GM18508 (cell line): ENCODE results near the gene PLXNA2.

Source experiments
- ATAC-seq: cut with Tn5 transposase; IDR thresholded peaks from one replicate; pipeline ENCODE4 v1.9.1; 2021; ENCODE audit warnings: moderate number of reproducible peaks; ENCODE audit not compliant: insufficient read depth, unreplicated experiment

The PLXNA2 gene

DNA sequence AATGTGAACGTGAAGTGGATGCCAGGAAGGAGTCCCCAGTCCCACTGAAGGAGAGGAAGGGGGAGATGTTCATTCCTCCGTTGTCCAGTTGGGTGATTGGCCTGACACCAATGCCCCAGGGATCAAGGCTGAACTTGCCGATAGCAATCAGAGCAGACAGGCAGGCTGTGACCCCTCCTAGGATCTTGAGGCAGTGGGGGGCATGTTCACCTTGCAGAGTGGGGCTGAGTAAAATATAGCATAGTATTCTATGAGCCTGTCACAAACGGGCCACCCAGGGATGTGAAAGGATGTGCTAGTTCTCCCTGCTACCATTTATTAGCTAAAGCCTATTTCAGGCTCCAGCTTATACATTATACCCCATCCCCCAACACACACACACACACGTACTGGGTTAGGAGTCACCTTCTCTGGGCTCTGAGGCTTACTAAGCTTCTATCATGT lies 252.6 kb downstream of the PLXNA2 start:
- ATAC-seq: no peak

DNA sequence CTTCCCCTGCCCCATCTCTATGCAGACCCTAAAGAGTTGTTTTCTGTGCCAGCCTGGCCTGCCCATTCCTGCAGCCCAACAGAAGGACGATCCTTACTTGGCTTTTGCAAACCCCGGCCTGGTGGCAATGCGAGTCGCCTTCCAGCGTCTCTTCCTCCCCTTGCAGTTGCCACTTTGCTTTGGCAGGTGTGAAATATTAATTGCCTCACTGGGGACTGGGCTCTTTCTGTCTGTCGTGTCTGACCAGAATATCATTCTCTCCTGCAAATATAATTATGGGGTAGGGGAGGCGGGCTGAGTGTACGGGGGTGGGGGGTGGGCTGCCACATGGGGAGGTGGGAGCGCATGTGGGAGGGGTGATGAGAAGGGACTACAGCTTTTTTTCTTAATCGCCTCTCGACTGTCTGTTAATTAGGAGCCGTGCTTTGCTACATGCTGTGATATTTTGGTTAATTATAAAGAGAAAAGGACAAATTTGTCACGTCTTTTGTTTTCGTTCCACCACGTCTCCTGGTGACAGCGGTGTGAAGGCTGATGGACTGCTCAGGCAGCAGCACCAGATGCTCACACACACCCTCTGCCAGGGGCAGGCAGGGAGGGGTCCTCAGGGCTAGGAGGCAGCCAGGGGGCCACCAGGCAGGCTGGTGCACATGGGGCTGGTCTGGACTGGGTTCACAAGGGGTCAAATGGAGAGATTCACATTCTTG lies 253.2 kb downstream of the PLXNA2 start:
- no peak for ATAC-seq

DNA sequence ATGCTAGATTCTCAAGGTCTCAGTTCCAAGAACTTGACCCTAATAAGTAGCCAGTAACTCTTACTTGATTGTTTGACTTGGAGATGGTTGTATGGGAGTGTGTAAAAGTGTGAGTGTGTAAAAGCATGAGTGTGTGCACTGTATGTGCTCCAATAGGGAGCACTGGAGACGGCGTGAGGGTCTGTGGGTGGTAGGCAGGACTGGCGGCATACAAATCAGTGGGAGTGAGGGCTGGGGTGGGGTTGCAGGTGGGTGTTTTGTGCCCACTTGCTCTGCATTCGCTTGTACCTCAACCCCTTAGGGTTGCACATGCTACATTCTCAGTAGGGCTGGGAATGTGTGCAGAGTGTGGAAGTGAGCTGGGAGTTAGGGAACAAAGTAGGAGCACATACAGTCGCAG lies 253.7 kb downstream of the PLXNA2 start:
- ATAC-seq: no peak

DNA sequence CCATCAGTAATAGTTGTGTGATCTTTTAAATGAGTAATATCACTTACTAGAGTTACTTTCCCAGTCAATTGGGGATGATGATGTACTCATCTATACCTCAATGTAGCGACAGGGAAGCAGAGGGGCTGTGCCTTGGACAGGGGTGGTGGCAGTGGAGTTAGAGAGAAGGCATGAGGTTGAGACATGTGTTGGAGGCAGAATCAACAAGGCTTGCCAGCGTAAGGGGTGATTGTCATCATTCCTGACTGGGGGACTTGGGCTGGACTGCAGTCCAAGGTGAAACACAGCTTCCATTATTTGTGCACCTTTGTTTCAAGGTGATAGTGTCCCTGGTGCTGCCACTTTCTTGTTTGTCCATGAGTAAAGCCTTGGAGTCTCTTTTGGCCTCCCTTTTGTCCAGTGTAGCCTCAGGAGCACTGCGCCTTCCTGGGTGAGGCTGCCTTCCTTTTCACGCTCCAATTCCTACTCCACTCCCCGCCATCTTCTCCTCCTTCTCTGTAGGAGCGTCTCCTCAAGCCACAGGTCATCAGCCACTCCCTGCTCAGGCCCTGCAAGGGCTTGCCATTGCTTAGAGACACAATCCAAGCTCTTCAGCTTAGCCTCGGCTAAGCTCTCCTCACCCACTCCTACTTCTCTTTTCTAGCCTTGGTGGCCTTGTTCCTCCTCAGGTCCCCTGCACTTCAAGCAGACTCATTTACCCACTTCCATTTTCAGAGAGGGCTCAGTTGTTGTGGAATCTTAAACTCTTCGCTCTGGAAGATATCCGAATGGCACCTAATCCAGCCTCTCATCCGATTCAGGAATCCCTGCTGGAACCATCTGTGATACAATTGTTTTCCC lies 255.6 kb downstream of the PLXNA2 start:
- no peak for ATAC-seq

DNA sequence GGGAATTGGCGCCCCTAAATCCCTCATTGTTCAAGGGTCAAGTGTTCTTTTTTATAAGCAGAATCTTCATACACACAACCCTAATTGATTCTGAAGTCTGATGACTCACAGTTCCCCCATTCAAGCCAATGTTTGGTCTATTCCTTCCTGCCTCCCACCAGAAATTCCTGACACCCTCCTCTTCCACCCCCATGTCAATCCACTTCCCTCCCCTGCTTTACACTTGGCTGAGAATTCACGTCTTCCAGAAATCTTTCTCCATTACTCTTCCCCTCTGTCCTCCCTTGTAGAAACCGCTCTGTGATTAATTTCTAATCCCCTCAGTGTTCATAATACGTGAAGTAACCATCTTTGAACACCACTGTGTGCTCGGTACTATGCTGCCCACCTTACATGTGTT lies 257.0 kb downstream of the PLXNA2 start:
- ATAC-seq: no peak

DNA sequence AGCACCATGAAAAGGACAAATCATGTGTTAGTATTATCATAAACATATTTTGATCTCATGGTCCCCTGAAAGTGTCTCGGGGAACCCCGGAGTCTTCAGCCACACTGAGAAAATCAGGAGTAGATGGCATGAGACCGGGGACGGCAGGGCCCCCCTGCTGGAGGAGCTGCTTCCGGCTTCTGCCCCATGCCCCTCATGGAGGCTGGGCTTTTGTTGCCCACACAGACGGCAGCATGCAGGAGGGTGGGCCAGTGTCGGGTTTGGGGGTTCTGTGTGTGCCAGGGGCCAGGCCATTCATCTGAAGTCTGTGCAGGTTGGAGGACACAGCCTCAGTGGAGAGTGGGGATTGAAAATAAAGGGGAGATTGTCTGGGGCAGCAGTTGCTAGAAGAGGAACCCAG lies 258.2 kb downstream of the PLXNA2 start:
- no peak for ATAC-seq

DNA sequence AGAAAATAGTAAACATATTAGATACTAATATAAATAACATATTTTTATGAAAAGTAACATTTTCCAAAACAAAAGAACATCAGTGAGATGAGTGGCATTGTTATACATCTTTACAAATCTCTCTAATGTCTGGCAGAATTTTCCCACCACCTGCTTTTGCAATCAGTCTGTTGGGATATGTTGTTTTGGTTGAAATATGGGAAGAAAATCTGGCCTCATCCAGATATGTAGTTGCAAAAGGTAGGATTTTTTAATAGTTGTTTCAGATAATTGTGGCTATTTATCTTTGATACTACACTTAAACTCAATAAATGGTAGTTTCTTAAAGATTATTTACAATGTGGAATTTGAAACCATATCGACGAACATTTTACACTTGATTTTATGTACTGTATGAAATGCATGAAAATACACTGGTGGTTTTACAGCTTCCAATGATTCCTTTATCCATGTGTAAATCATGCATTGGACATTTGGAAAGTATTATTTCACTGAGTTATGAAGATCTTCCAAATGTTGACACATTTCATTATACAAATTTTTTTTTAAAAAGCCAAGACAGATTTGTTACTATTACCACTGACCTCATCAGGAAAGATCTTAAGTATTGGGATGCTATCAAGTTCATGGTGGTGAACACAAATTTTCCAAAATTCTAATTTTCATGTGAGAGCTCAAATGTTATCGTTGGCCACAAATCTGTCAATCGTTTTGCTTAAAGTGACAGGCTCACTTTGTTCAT lies 259.2 kb downstream of the PLXNA2 start:
- no peak for ATAC-seq

DNA sequence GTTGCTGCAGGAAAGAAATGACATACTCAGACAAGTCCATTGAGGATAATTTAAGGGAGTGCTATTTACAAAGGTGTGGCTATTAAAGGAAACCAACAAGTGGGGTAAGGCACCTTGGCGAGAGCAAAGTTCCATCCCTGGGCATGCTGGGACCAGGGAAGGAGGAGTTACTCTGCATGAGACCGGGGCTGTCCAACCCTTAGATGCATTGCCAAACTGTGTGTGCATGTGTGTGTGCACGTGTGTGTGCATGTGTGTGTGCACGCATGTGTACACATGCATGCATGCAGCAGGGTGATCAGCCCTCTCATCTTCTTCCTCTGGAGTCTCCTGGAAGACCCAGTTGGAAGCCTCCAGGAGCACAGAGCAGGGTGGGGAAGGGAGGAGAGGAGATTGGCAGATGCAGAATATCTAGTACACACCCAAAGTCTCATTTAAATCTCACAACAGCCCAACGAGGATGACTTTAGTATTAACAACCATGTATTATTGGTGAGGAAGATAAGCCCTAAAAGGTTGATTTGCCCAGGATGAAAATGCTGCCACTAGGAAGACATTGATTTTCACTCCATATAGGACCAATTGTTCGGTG lies 261.0 kb downstream of the PLXNA2 start:
- ATAC-seq: no peak

DNA sequence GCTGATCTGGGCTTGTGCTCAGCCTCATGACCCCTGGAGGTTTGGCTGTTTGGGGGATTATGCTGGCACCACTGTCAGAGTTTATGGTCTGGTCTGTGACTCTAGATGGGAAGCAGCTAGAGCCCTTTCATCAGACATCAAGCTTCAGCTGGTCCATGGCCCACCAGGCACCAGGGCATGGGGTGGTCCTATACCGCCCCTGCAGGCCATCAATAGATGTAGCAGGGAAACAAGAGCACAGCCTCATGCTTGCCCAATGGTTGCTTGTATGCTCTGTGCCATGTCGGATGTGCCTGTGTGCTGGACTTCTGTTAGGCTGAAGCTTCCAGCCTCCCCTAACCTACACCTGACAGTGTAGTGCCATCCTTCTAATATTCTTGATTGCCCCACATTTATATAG lies 262.2 kb downstream of the PLXNA2 start:
- ATAC-seq: no peak

DNA sequence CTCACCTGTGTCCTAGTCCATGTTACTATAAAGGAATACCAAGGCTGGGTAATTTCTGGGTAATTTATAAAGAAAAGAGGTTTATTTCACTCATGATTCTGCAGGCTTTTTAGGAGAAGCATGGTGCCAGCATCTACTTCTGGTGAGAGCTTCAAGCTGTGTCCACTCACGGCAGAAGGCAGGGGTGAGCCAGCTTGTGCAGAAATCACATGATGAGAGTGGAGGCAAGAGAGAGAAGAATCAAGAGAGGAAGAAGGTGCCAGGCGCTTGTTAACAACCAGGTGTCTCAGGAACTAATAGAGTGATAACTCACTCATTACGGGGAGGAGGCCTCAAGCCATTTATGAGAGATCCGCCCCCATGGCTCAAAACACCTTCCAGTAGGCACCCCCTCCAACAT lies 265.7 kb downstream of the PLXNA2 start:
- ATAC-seq: no peak

DNA sequence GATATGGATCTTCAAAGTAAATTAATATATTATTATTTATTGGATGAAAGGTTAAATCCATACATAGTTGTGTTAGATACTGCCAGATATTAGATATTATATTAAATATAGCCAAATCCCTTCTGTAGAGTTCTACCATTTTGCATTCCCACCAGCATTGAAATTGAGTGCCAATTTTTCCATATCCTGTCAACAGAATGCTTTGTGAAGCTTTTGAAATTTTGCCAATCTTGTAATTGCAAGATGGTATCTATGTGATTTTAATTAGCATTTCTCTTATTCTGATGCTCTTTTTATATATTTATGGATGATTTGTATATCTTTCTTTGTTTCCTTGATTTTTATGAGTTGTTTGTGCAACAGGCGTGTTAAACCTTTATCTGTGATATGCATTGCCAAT lies 266.3 kb downstream of the PLXNA2 start:
- no peak for ATAC-seq

DNA sequence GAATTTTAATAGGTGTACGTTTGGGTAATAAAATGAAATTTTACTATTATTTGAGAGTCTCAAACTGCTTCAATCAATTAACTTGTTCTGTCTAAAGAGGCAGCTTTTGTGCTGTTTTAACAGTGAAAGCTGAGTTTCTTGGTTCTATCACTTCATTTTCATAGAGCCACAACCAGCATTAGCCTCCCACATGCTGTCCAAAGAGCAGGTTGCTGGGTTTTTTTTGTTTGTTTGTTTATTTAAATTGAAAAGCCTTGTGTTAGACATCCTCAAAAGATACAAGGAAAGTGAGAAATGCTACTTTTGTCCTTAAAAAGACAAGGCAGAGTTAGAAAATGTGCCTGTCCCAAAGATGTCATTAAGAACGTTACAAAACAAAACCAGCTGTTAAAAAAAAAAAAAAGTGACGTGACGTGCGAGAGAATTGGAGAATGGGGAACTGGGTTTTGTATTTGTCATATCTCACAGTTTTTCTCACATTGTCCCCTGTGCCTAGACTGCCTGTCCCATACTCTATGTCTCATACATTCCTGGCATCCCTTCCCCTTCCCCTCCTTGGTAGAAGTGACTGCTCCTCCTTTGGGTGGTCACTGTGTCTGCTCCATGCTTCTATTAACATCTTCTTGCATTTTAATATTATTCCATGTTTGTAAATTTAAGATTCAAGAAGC lies 270.2 kb downstream of the PLXNA2 start:
- no peak for ATAC-seq

DNA sequence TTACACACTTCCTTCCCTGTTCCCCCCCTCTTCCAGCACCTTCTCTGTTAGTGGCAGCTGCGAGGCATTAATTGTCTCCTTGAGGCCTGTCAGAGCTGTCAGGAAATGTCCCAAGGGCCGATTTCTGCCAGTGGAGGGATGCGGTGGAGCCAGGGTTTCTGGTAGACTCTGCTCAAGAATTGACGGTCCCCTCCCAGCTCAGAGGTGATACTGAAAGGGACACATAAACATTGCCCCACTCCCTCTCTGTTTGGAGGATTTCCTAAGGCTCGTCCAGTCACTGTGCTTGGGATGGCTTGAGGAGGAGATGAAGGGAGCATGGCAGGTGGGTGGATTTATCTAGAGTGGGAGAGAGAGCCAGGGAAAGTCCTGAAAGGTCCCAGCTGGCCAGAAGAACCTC lies 271.8 kb downstream of the PLXNA2 start:
- ATAC-seq: no peak
